KBM-7 (cell line): ENCODE results near the gene TBXAS1.

Experiments
- DNase-seq: peaks from one replicate; pipeline ENCODE4 v3.0.0-alpha.2; 2015
- in situ Hi-C: fragments of 300-500 bp; cut with MboI; formaldehyde crosslinking; loops from 2 replicates; pipeline ENCODE4 v1.14.3; 2020; ENCODE audit warnings: low sequenced_read_pairs, low pct_unique_long_range_greater_than_20kb, mixed read lengths

The TBXAS1 gene

DNA sequence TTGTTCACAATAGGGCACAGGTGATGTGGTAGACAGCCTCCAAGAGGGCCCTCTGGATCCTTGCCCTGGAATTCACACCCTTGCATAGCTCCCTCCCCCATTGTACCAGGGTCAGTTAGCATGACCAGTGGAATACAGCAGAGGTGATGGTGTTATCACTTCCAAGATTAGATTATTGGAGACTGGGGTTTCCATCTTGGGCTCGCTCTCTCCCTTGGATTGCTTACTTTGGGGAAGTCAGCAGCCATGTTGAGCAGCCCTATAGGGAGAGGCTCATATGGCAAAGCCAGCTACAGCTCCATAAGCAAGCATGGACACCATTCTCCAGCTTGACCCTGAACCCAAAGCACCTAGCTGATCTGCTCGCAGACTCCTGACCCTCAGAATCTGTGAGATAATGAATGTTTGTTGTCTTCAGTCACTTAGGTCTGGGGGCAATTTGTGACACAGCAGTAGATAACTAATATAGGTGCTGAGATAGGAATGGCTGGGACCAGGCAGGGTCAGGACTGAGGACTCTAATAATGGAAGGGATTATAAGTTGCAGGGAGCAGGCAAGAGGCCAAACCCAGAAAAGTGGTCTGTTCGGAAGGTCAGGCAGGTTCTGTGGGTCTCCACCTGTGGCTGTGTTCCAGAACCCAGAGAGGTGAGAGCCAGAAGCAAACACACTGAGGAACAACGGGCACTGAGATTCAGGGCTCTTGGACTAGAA, 22.9 kb downstream of the TBXAS1 start:
- DNase-seq, result no peak
- in situ Hi-C loops, result no loop called here

- in situ Hi-C loops, result no loop called here
- no peak for DNase-seq
These were observed 23.4 kb downstream of the TBXAS1 start for GRCh38 chr7:139852482-139852845.

DNA sequence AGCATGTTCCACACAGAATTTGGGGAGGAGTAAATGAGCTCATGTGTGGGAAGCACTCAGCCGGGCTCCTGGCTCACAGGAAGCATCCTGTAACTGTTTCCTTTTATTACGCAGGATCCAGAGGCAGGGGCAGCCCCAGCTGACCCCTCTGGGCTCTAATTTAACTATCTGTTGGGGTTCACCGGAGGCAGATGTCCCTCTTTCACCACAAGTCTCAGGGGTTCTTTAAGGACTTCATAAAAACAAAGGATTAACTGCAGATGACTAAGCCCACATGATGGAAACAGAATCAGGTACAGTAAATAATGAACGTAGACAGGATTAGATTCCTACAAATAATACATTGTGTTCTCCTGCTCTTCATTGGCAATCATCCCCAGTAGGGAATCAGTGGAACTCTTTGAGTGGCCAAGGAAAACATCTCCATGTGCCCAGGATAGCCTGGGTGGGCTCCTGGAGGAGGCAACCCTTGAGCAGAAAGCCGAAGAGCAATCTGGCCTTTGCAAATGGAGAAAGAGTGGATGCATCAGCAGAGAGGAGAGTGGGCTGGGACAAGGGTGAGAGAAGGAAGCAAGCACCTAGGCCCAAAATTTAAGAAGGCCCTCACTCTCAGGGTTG, 24.6 kb downstream of the TBXAS1 start:
- peak; percentile 25 for DNase-seq
- in situ Hi-C loops, result no loop called here

DNA sequence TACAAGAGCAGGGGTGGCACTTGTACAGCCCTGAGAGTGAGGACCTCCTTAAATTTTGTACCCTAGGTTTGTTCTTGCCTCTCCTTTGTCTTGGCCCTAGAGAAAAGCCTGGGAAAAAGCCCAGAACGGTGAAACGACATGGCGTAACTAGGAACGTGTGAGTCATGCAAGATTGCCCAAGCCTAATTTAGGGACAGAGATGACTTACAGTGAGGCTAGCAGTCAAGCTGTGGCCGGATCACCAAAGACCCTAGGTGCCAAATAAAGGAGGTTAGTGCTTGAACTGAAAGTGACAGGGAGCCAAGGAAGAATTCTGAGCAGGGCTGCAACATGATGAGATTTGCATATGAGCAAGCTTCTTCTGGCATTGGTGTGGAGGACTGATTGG, 25.1 kb downstream of the TBXAS1 start:
- in situ Hi-C loops, result no loop called here
- no peak for DNase-seq

GRCh38 chr7:139854803-139855497, 25.9 kb downstream of the TBXAS1 start:
- DNase-seq, result no peak
- in situ Hi-C loops, result no loop called here

GRCh38 chr7:139855498-139856270, 26.6 kb downstream of the TBXAS1 start:
- DNase-seq, result peak; percentile 93
- in situ Hi-C loops, result no loop called here

DNA sequence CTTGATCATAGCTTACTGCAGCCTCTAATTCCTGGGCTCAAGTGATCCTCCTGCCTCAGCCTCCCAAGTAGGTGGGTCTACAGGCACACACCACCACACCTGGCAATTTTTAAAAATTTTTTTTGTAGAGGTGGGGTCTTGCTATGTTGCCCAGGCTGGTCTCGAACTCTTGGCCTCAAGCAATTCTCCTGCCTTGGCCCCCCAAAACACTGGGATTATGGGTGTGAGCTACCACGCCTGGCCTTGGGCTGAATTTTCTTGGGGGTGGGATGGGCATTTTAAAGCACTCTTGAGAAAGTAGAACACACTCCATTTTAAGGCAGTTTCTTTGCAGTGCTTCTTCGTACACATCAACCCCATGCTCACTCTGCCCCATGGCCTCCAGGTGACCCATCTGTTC, 28.7 kb downstream of the TBXAS1 start:
- in situ Hi-C loops, result no loop called here
- no peak for DNase-seq

DNA sequence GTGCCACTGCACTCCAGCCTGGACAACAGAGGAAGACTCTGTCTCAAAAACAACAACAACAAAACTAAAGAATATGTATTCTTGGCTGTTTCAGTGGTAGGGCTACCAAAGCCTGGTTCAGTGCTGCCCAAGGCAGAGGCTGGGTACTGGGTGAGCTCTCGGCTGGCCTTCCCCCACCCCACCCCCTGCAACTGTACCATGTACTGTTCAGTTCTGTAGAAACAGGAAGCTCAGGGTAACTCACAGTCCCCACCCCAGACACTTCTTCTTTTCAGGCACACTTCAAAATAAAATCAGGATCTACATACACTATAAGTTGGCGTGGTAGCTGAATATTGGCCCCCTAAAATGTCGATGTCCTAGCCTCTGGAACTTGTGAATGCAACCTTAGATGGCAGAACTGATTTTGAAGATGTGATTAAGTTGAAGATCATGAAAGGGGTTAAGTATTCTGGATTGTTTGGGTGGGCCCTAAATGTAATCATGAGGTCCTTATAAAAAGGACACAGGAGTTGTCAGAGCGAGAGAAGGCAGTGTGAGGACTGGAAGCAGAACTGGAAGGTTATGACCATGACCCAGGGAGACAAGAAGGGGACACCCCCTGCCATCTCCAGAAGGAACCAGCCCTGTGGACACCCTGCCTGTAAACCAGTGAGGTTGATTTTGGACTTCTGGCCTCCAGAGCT, 31.2 kb downstream of the TBXAS1 start:
- peak; percentile 82 for DNase-seq
- in situ Hi-C loops, result no loop called here

GRCh38 chr7:139861803-139862202, 32.7 kb downstream of the TBXAS1 start:
- in situ Hi-C loops, result no loop called here
- no peak for DNase-seq

- no peak for DNase-seq
- in situ Hi-C loops, result no loop called here
These were observed 37.2 kb downstream of the TBXAS1 start for GRCh38 chr7:139866047-139866837.

GRCh38 chr7:139867847-139868246, 38.8 kb downstream of the TBXAS1 start:
- in situ Hi-C loops, result no loop called here
- no peak for DNase-seq

GRCh38 chr7:139869886-139870285, 40.8 kb downstream of the TBXAS1 start:
- DNase-seq, result no peak
- in situ Hi-C loops, result no loop called here

- in situ Hi-C loops, result no loop called here
- no peak for DNase-seq
These were observed 41.3 kb downstream of the TBXAS1 start for GRCh38 chr7:139870380-139870779.

- in situ Hi-C loops, result no loop called here
- DNase-seq, result no peak
These were observed 42.3 kb downstream of the TBXAS1 start for GRCh38 chr7:139871331-139871730.

- no peak for DNase-seq
- in situ Hi-C loops, result no loop called here
These were observed 42.8 kb downstream of the TBXAS1 start for GRCh38 chr7:139871820-139872219.

DNA sequence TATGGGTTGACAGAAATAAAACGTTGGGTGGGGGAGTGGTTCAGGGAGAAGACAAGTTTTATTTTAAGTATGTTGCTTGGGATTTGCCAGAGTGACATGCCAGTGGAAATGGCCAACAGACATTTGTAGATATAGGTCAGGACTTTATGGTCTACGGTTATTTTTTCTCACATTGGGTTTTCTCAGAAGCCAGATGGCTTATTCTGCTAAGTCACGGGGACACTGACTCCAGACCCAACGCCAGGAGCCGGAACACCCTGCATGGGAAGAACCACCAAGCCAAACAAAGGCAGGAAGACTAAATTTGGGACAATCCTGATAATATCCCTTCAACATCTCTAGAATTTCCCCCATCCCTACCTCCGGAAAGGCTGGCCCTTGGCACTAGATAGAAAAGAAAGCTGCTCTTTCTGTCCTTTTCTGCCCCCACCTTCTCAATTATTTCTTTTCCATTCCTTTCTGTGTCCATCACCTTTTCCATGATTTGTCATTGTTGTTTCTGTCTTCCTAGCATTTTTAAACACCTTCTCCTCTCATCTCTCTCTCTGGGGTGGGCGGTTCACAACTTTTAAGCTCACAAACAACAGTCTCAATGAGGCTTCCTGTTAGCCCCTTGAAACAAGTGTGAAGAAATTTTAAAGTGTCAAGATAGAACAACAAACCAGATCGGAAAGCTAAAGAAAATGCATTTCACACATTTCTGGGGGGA, 44.7 kb downstream of the TBXAS1 start:
- in situ Hi-C loops, result no loop called here
- DNase-seq, result no peak

GRCh38 chr7:139874302-139874629, 45.2 kb downstream of the TBXAS1 start:
- in situ Hi-C loops, result no loop called here
- no peak for DNase-seq

DNA sequence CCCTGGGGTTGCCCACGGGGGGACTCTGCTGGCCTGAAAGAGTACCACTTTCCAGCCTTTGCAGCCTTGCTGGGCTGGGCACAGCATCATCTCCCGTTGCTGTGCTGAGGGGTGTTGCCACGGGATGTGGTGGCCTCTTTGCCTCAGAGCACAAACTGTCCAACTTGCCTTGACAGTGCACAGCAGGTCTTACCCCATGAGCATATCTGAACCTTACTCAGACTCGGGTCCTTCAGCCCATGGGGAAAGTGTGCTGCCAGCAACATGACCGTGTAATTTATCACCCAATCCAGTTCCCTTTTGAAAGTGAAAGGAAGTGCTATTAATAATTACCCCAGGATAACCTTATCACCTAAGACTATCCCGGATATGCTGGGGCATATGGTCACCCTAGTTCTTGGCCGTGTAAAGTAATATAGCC, 46.8 kb downstream of the TBXAS1 start:
- in situ Hi-C loops, result no loop called here
- no peak for DNase-seq
